IMR-90 (cell line): Measurements from ENCODE around the gene AGXT.

Source experiments
- CEBPB ChIP-seq: IDR thresholded peaks from 2 replicates; pipeline ENCODE4 v1.6.1; 2012; ENCODE audit warnings: low read depth, low read length, improper control_type of control experiment
- FOS ChIP-seq: fragments of 150-350 bp; IDR thresholded peaks from 2 replicates; pipeline ENCODE4 v1.6.1; 2016; ENCODE audit warnings: low read depth, low read length
- MAFK ChIP-seq: IDR thresholded peaks from 2 replicates; pipeline ENCODE4 v1.6.1; 2012; ENCODE audit warnings: low read depth, low read length, improper control_type of control experiment
- MAZ ChIP-seq: IDR thresholded peaks from 2 replicates; pipeline ENCODE4 v1.6.1; 2012; ENCODE audit warnings: low read depth, mild to moderate bottlenecking, low read length, improper control_type of control experiment, moderate library complexity, borderline replicate concordance
- NFE2L2 ChIP-seq: fragments of 150-350 bp; IDR thresholded peaks from 2 replicates; pipeline ENCODE4 v1.6.1; 2016; ENCODE audit warnings: low read depth, mild to moderate bottlenecking, low read length
- POLR2A ChIP-seq: IDR thresholded peaks from 2 replicates; pipeline ENCODE4 v1.6.1; 2012; ENCODE audit warnings: mild to moderate bottlenecking, low read depth, low read length
- RAD21 ChIP-seq: IDR thresholded peaks from 2 replicates; pipeline ENCODE4 v1.6.1; 2012; ENCODE audit warnings: low read length, improper control_type of control experiment
- RCOR1 ChIP-seq: IDR thresholded peaks from 2 replicates; pipeline ENCODE4 v1.6.1; 2012; ENCODE audit warnings: mild to moderate bottlenecking, low read length, improper control_type of control experiment; ENCODE audit not compliant: insufficient replicate concordance
- SMC3 ChIP-seq: fragments of 150-350 bp; IDR thresholded peaks from 2 replicates; pipeline ENCODE4 v1.6.1; 2016; ENCODE audit warnings: low read depth, mild to moderate bottlenecking, antibody characterized with exemption, low read length, moderate library complexity
- TF ChIP-seq, protein P1 (sequence below): conservative IDR thresholded peaks from 2 replicates; pipeline ENCODE4 v1.5.1; 2012; ENCODE audit warnings: mild to moderate bottlenecking, low read depth, low read length, improper control_type of control experiment
- TF ChIP-seq, protein P2 (sequence below): fragments of 150-350 bp; IDR thresholded peaks from 2 replicates; pipeline ENCODE4 v1.6.1; 2016; ENCODE audit warnings: low read depth, mild to moderate bottlenecking, low read length, moderate library complexity, borderline replicate concordance
- TF ChIP-seq, protein P3 (sequence below): fragments of 150-350 bp; IDR thresholded peaks from 2 replicates; pipeline ENCODE4 v1.6.1; 2017; ENCODE audit warnings: mild to moderate bottlenecking, antibody characterized with exemption, low read length, low read depth

DNA sequence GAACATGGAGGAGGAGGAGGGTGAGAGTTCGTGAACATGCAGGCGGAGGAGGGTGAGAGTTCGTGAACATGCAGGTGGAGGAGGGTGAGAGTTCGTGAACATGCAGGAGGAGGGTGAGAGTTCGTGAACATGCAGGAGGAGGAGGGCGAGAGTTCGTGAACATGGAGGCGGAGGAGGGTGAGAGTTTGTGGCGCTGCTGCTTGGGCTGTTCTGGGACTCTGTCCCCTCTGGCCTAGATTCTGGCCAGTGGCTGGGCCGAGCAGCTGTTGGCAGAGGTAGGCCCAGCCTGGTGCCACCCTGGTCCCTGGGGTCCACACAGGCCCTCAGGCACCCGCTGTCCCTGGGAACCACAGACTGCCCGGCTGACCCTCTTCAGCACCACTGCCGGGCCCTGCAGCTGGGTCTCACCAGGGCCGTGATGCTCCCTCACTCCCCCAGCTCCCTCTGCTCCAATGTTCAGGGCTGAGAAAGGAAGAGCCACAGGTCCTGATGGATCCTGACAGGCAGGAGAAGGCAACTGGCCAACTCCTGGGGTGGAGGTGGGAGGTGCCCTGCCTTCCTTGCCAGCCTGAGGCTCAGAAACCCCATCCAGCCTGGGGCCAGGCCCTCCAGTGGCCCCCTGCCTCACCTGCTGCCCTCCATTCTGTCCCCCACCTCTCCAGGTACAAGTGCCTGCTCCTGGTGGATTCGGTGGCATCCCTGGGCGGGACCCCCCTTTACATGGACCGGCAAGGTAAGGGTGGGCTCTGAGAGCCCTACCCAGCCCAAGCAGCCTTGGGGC, 3.9 kb downstream of the AGXT start:
- TF ChIP-seq, protein P1, sequence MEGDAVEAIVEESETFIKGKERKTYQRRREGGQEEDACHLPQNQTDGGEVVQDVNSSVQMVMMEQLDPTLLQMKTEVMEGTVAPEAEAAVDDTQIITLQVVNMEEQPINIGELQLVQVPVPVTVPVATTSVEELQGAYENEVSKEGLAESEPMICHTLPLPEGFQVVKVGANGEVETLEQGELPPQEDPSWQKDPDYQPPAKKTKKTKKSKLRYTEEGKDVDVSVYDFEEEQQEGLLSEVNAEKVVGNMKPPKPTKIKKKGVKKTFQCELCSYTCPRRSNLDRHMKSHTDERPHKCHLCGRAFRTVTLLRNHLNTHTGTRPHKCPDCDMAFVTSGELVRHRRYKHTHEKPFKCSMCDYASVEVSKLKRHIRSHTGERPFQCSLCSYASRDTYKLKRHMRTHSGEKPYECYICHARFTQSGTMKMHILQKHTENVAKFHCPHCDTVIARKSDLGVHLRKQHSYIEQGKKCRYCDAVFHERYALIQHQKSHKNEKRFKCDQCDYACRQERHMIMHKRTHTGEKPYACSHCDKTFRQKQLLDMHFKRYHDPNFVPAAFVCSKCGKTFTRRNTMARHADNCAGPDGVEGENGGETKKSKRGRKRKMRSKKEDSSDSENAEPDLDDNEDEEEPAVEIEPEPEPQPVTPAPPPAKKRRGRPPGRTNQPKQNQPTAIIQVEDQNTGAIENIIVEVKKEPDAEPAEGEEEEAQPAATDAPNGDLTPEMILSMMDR, result no peak
- TF ChIP-seq, protein P2, sequence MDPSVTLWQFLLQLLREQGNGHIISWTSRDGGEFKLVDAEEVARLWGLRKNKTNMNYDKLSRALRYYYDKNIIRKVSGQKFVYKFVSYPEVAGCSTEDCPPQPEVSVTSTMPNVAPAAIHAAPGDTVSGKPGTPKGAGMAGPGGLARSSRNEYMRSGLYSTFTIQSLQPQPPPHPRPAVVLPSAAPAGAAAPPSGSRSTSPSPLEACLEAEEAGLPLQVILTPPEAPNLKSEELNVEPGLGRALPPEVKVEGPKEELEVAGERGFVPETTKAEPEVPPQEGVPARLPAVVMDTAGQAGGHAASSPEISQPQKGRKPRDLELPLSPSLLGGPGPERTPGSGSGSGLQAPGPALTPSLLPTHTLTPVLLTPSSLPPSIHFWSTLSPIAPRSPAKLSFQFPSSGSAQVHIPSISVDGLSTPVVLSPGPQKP, result no peak
- TF ChIP-seq RCOR1, result no peak
- no peak for TF ChIP-seq NFE2L2
- TF ChIP-seq POLR2A, result no peak
- no peak for TF ChIP-seq SMC3
- TF ChIP-seq RAD21, result no peak
- TF ChIP-seq CEBPB, result no peak
- no peak for TF ChIP-seq FOS
- no peak for TF ChIP-seq MAFK
- no peak for TF ChIP-seq MAZ
- TF ChIP-seq, protein P3, sequence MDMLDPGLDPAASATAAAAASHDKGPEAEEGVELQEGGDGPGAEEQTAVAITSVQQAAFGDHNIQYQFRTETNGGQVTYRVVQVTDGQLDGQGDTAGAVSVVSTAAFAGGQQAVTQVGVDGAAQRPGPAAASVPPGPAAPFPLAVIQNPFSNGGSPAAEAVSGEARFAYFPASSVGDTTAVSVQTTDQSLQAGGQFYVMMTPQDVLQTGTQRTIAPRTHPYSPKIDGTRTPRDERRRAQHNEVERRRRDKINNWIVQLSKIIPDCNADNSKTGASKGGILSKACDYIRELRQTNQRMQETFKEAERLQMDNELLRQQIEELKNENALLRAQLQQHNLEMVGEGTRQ, result no peak
